ENCODE data around the gene HNF4A. TPM values are rescaled to one million over a fixed set of nuclear protein-coding genes. Genes with fewer than 3 reads are reported as not detected.

HNF4A gene
- total and polyA plus RNA-seq, 2 of the 13 experiments (the other 11 are each of a cell fraction or from before 2014, with no cell fraction given), result 80.9 to 169 TPM

GRCh38 chr20:44428174-44429016 lies 72.9 kb downstream of the HNF4A start (continued):
- TF ChIP-seq ZNF296 (CRISPR knock-in tag; conservative IDR thresholded peaks at IDR 0.05) (no peak), ZNF225 (CRISPR knock-in tag; IDR thresholded peaks at IDR 0.05) (peak; percentile 85; the same call in 1 of the 2 replicates), KLF6 (CRISPR knock-in tag; IDR thresholded peaks at IDR 0.05) (peak; percentile 72; the same call in 1 of the 2 replicates), ZNF382 (CRISPR knock-in tag; IDR thresholded peaks at IDR 0.05; ENCODE audit: borderline replicate concordance) (no peak), SCMH1 (CRISPR knock-in tag; IDR thresholded peaks at IDR 0.05; ENCODE audit: borderline replicate concordance) (no peak), TCF7L2 (IDR thresholded peaks at IDR 0.05; ENCODE audit: low read depth, low read length) (no peak), ZNF644 (CRISPR knock-in tag; IDR thresholded peaks at IDR 0.05; ENCODE audit: low read depth) (peak; percentile 100), SETDB1 (CRISPR knock-in tag; IDR thresholded peaks at IDR 0.05; ENCODE audit: borderline replicate concordance) (no peak), ARNTL (CRISPR knock-in tag; IDR thresholded peaks at IDR 0.05) (peak; percentile 21; the same call in 1 of the 2 replicates), ZNF136 (CRISPR knock-in tag; IDR thresholded peaks at IDR 0.05; ENCODE audit: low read depth) (no peak), ZNF740 (CRISPR knock-in tag; IDR thresholded peaks at IDR 0.05) (no peak), STAG1 (CRISPR knock-in tag; IDR thresholded peaks at IDR 0.05) (peak; percentile 22; the same call in 1 of the 2 replicates), ZIK1 (CRISPR knock-in tag; IDR thresholded peaks at IDR 0.05; ENCODE audit: borderline replicate concordance, low read depth) (peak; percentile 74; the same call in 1 of the 2 replicates), ERF (CRISPR knock-in tag; IDR thresholded peaks at IDR 0.05) (peak; percentile 93), MTF2 (CRISPR knock-in tag; IDR thresholded peaks at IDR 0.05; ENCODE audit: borderline replicate concordance) (no peak), UBTF (CRISPR knock-in tag; IDR thresholded peaks at IDR 0.05) (no peak; the same call in 1 of the 2 replicates), ARNT (IDR thresholded peaks at IDR 0.05) (no peak)
- TF ChIP-seq, protein P1, sequence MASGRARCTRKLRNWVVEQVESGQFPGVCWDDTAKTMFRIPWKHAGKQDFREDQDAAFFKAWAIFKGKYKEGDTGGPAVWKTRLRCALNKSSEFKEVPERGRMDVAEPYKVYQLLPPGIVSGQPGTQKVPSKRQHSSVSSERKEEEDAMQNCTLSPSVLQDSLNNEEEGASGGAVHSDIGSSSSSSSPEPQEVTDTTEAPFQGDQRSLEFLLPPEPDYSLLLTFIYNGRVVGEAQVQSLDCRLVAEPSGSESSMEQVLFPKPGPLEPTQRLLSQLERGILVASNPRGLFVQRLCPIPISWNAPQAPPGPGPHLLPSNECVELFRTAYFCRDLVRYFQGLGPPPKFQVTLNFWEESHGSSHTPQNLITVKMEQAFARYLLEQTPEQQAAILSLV (CRISPR knock-in tag; IDR thresholded peaks at IDR 0.05; ENCODE audit: borderline replicate concordance), result no peak
- TF ChIP-seq, protein P2, sequence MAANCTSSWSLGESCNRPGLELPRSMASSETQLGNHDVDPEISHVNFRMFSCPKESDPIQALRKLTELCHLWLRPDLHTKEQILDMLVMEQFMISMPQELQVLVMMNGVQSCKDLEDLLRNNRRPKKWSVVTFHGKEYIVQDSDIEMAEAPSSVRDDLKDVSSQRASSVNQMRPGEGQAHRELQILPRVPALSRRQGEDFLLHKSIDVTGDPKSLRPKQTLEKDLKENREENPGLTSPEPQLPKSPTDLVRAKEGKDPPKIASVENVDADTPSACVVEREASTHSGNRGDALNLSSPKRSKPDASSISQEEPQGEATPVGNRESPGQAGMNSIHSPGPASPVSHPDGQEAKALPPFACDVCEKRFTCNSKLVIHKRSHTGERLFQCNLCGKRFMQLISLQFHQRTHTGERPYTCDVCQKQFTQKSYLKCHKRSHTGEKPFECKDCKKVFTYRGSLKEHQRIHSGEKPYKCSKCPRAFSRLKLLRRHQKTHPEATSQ (CRISPR knock-in tag; IDR thresholded peaks at IDR 0.05; ENCODE audit: borderline replicate concordance), result peak; percentile 77; the same call in 1 of the 2 replicates
- TF ChIP-seq, protein P3, sequence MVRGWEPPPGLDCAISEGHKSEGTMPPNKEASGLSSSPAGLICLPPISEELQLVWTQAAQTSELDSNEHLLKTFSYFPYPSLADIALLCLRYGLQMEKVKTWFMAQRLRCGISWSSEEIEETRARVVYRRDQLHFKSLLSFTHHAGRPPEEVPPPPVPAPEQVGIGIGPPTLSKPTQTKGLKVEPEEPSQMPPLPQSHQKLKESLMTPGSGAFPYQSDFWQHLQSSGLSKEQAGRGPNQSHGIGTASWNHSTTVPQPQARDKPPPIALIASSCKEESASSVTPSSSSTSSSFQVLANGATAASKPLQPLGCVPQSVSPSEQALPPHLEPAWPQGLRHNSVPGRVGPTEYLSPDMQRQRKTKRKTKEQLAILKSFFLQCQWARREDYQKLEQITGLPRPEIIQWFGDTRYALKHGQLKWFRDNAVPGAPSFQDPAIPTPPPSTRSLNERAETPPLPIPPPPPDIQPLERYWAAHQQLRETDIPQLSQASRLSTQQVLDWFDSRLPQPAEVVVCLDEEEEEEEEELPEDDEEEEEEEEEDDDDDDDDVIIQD (CRISPR knock-in tag; IDR thresholded peaks at IDR 0.05; ENCODE audit: low read depth), result peak; percentile 99
